NOMO-1 treated with dmso at 0.1 percent for 144 hours (cell line): Measurements from ENCODE around the gene DOLPP1.
A peak's percentile ranks its signal among the peaks of the same experiment; 100 is the strongest.

ENCODE experiments used
- DNase-seq: peaks from one replicate; lab custom pipeline; 2025; ENCODE audit not compliant: unreplicated experiment; lab: John Stamatoyannopoulos, UW

The DOLPP1 gene

GRCh38 chr9:129136446-129137035 lies 55.6 kb downstream of the DOLPP1 start:
- no peak for DNase-seq

GRCh38 chr9:129137292-129138143 lies 56.6 kb downstream of the DOLPP1 start:
- no peak for DNase-seq

- DNase-seq, result no peak
These were observed 57.2 kb downstream of the DOLPP1 start for GRCh38 chr9:129138144-129138462.

GRCh38 chr9:129138476-129139232 lies 57.7 kb downstream of the DOLPP1 start:
- no peak for DNase-seq

GRCh38 chr9:129139233-129139992 lies 58.5 kb downstream of the DOLPP1 start:
- peak; percentile 87 for DNase-seq

GRCh38 chr9:129139993-129140396 lies 59.1 kb downstream of the DOLPP1 start:
- peak; percentile 89 for DNase-seq
